K562 (cell line): ENCODE results near the gene LBP. TPM values are rescaled to one million over a fixed set of nuclear protein-coding genes. Genes with fewer than 3 reads are reported as not detected.

ENCODE experiments used
- AFF1 ChIP-seq, 2 experiments: fragments of 450-650 bp; IDR thresholded peaks; 2 replicates each; pipeline ENCODE4 v1.6.1; 2018; ENCODE audit warnings: mild to moderate bottlenecking in 2 of 2, low read depth in 1 of 2; ENCODE audit not compliant: partially characterized antibody in 2 of 2
- TAF7 ChIP-seq: fragments of 450-650 bp; IDR thresholded peaks from 2 replicates; pipeline ENCODE4 v1.6.1; 2016; ENCODE audit warnings: missing genetic modification characterization, missing compliant biosample characterization
- ZBTB49 ChIP-seq: sonication (generic); formaldehyde crosslinking; IDR thresholded peaks from 2 replicates; pipeline ENCODE4 v1.8.0; 2022; ENCODE audit warnings: missing genetic modification reagents, mild to moderate bottlenecking, borderline replicate concordance
- ZNF143 ChIP-seq: sonication (generic); formaldehyde crosslinking; IDR thresholded peaks from 2 replicates; pipeline ENCODE4 v1.9.0; 2022; ENCODE audit warnings: mild to moderate bottlenecking, missing genetic modification reagents
- polyA plus RNA-seq, 8 experiments: library from polyadenylated mRNA; depleted of rRNA in 4 of 8; stranded (reverse) in 5 of 8; unstranded in 3 of 8; fragments of >200 nt; fragmentation: Nextera tagmentation in 2 of 8; fragmentation: Illumina TruSeq in 1 of 8; extraction: Ambion mirVana in 2 of 8; extraction: Trizol in 1 of 8; gene quantifications; 2 replicates each; pipeline versions ENCODE4 v1.2.1 to v1.2.3, GENCODE V29; 2011 to 2014; ENCODE audit warnings: inconsistent platforms in 1 of 8, missing spikeins in 1 of 8
- total RNA-seq, 7 experiments: library from RNA; depleted of rRNA in 6 of 7; stranded (reverse); fragments of >200 nt in 6 of 7; fragmentation: Illumina TruSeq in 2 of 7; extraction: Trizol in 2 of 7; gene quantifications; 2 replicates each; pipeline versions ENCODE4 v1.2.1 to v1.2.3, GENCODE V29; 2011 to 2021; ENCODE audit warnings: low replicate concordance in 1 of 7
- TF ChIP-seq, protein P1 (sequence below): sonication (generic); formaldehyde crosslinking; IDR thresholded peaks from 2 replicates; pipeline ENCODE4 v1.9.0; 2022; ENCODE audit warnings: mild to moderate bottlenecking, missing genetic modification reagents

LBP gene
- total and polyA plus RNA-seq, 9 of the 15 experiments (the other 6 are each of a cell fraction or from before 2014, with no cell fraction given) = 0.06 to 0.31 (median 0.09) TPM; not detected in 3

GRCh38 chr20:38392356-38392755 lies 46.1 kb downstream of the LBP start (continued):
- no peak for TF ChIP-seq ZBTB49 (CRISPR knock-in tag)
- TF ChIP-seq, protein P1, sequence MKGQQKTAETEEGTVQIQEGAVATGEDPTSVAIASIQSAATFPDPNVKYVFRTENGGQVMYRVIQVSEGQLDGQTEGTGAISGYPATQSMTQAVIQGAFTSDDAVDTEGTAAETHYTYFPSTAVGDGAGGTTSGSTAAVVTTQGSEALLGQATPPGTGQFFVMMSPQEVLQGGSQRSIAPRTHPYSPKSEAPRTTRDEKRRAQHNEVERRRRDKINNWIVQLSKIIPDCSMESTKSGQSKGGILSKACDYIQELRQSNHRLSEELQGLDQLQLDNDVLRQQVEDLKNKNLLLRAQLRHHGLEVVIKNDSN (CRISPR knock-in tag) = peak; percentile 93
- TF ChIP-seq AFF1 (IDR thresholded peaks at IDR 0.05; ENCODE audit: low read depth in 1 of 2, partially characterized antibody in 2 of 2) = peak in 1 of 2 experiments; percentile 68
- no peak for TF ChIP-seq TAF7 (tag)
- TF ChIP-seq ZNF143 (CRISPR knock-in tag) = peak; percentile 81
- TF ChIP-seq, all 486 proteins: peak for 11
